GM23338 (cell line): ENCODE measurements around the gene BNC2. TPM values are rescaled to one million over a fixed set of nuclear protein-coding genes. Genes with fewer than 3 reads are reported as not detected.

Source experiments
- ATAC-seq: fragments of 200-7000 bp; cut with Tn5 transposase; 3 replicates; pipeline ENCODE4 v1.9.1; 2020
- DNase-seq: peaks from one replicate; pipeline ENCODE4 v3.0.0-alpha.2; 2015; ENCODE audit warnings: low spot score
- H2AFZ ChIP-seq: fragments of 200-600 bp; sonication (generic); 2 replicates; pipeline ENCODE4 v1.8.0; 2016; ENCODE audit warnings: antibody characterized with exemption, mild to moderate bottlenecking, moderate library complexity
- H3F3A ChIP-seq: fragments of 200-600 bp; sonication (generic); replicated peaks from 2 replicates; pipeline ENCODE4 v1.8.0; 2017; ENCODE audit warnings: antibody characterized with exemption, mixed run types, low read depth
- H3K27ac ChIP-seq: fragments of 200-600 bp; sonication (generic); 2 replicates; pipeline ENCODE4 v1.6.1; 2016; ENCODE audit warnings: low read depth
- H3K27me3 ChIP-seq: fragments of 200-600 bp; sonication (generic); 2 replicates; pipeline ENCODE4 v1.8.0; 2016; ENCODE audit warnings: mild to moderate bottlenecking, mixed run types, moderate library complexity; ENCODE audit not compliant: insufficient read depth
- H3K36me3 ChIP-seq: fragments of 200-600 bp; sonication (generic); 2 replicates; pipeline ENCODE4 v1.8.0; 2016; ENCODE audit warnings: mild to moderate bottlenecking; ENCODE audit not compliant: insufficient read depth
- H3K4me1 ChIP-seq: fragments of 200-600 bp; sonication (generic); 2 replicates; pipeline ENCODE4 v1.8.0; 2016; ENCODE audit warnings: mild to moderate bottlenecking, moderate library complexity; ENCODE audit not compliant: insufficient read depth
- H3K4me2 ChIP-seq: fragments of 200-600 bp; sonication (generic); 2 replicates; pipeline ENCODE4 v1.7.1; 2017; ENCODE audit warnings: mixed run types
- H3K4me3 ChIP-seq: fragments of 200-600 bp; sonication (generic); 2 replicates; pipeline ENCODE4 v1.6.1; 2016; ENCODE audit warnings: mixed run types
- H3K79me2 ChIP-seq: fragments of 200-600 bp; sonication (generic); replicated peaks from 2 replicates; pipeline ENCODE4 v1.8.0; 2017; ENCODE audit warnings: mild to moderate bottlenecking; ENCODE audit not compliant: insufficient read depth
- H3K9me2 ChIP-seq: fragments of 200-600 bp; sonication (generic); 2 replicates; pipeline ENCODE4 v1.8.0; 2017; ENCODE audit not compliant: insufficient read depth
- H4K20me1 ChIP-seq: fragments of 200-600 bp; sonication (generic); replicated peaks from 2 replicates; pipeline ENCODE4 v1.8.0; 2017; ENCODE audit warnings: mild to moderate bottlenecking; ENCODE audit not compliant: insufficient read depth
- H3K27ac Mint-ChIP-seq: 2 replicates; pipeline ENCODE4 v1.8.0; 2020; ENCODE audit warnings: inconsistent platforms, mild to moderate bottlenecking, moderate library complexity, mixed read lengths
- H3K27me3 Mint-ChIP-seq: 3 replicates; pipeline ENCODE4 v1.8.0; 2022; ENCODE audit warnings: low read depth, mild to moderate bottlenecking, moderate library complexity, mixed read lengths, inconsistent platforms; ENCODE audit not compliant: insufficient read depth, poor library complexity
- H3K36me3 Mint-ChIP-seq: 3 replicates; pipeline ENCODE4 v1.8.0; 2021; ENCODE audit warnings: low read depth, mild to moderate bottlenecking, inconsistent platforms, moderate library complexity, mixed read lengths
- H3K4me1 Mint-ChIP-seq: 3 replicates; pipeline ENCODE4 v1.8.0; 2020; ENCODE audit warnings: mild to moderate bottlenecking, inconsistent platforms, mixed read lengths
- H3K4me3 Mint-ChIP-seq: 3 replicates; pipeline ENCODE4 v1.8.0; 2021; ENCODE audit warnings: moderate library complexity, mild to moderate bottlenecking, inconsistent platforms, mixed read lengths
- H3K9me3 Mint-ChIP-seq: 3 replicates; pipeline ENCODE4 v1.8.0; 2020; ENCODE audit warnings: moderate library complexity, mild to moderate bottlenecking, inconsistent platforms, mixed read lengths
- CREB1 ChIP-seq: fragments of 250-450 bp; sonication (Bioruptor Pico); IDR thresholded peaks from 2 replicates; pipeline ENCODE4 v1.5.0; 2020; ENCODE audit warnings: low read depth, mild to moderate bottlenecking, moderate library complexity
- CTCF ChIP-seq, 2 experiments: fragments of 200-600 bp in 1 of 2; sonication (generic) in 1 of 2; conservative IDR thresholded peaks; 2 replicates each; pipeline versions ENCODE4 v1.5.1 to v1.6.1; 2016 to 2017; ENCODE audit warnings: antibody characterized with exemption in 2 of 2, low read depth in 2 of 2, mild to moderate bottlenecking in 2 of 2, moderate library complexity in 1 of 2
- ETS1 ChIP-seq: IDR thresholded peaks from 2 replicates; pipeline ENCODE4 v1.6.1; 2016; ENCODE audit warnings: antibody characterized with exemption
- EZH2 ChIP-seq: fragments of 200-600 bp; sonication (generic); IDR thresholded peaks from one replicate; pipeline ENCODE4 v1.8.0; 2017; ENCODE audit warnings: antibody characterized with exemption, mild to moderate bottlenecking, low read depth; ENCODE audit not compliant: unreplicated experiment
- EZH2phosphoT487 ChIP-seq: fragments of 200-600 bp; sonication (generic); IDR thresholded peaks from one replicate; pipeline ENCODE4 v1.8.1; 2018; ENCODE audit warnings: antibody characterized with exemption; ENCODE audit not compliant: unreplicated experiment
- JUNB ChIP-seq: IDR thresholded peaks from one replicate; pipeline ENCODE4 v1.6.1; 2016; ENCODE audit warnings: antibody characterized with exemption; ENCODE audit not compliant: unreplicated experiment
- NANOG ChIP-seq: IDR thresholded peaks from 2 replicates; pipeline ENCODE4 v1.6.1; 2016; ENCODE audit warnings: antibody characterized with exemption, borderline replicate concordance
- POLR2AphosphoS5 ChIP-seq: IDR thresholded peaks from 2 replicates; pipeline ENCODE4 v1.6.1; 2016; ENCODE audit warnings: antibody characterized with exemption, low read depth
- REST ChIP-seq: IDR thresholded peaks from one replicate; pipeline ENCODE4 v1.6.1; 2018; ENCODE audit warnings: antibody characterized with exemption; ENCODE audit not compliant: unreplicated experiment
- STAT1 ChIP-seq: IDR thresholded peaks from one replicate; pipeline ENCODE4 v1.6.1; 2016; ENCODE audit warnings: antibody characterized with exemption; ENCODE audit not compliant: unreplicated experiment
- ZNF114 ChIP-seq: fragments of 250-450 bp; sonication (Bioruptor Pico); IDR thresholded peaks from 2 replicates; pipeline ENCODE4 v1.5.0; 2020; ENCODE audit warnings: mild to moderate bottlenecking, moderate library complexity
- ZNF331 ChIP-seq: fragments of 250-450 bp; sonication (Bioruptor Pico); IDR thresholded peaks from 2 replicates; pipeline ENCODE4 v1.5.0; 2020; ENCODE audit warnings: low read depth, mild to moderate bottlenecking, moderate library complexity
- ZNF462 ChIP-seq: fragments of 250-450 bp; sonication (Bioruptor Pico); IDR thresholded peaks from 2 replicates; pipeline ENCODE4 v1.5.0; 2020; ENCODE audit warnings: mild to moderate bottlenecking, moderate library complexity
- polyA plus RNA-seq: library from polyadenylated mRNA; unstranded; fragments of >200 nt; fragmentation: Nextera tagmentation; extraction: Ambion mirVana; gene quantifications from 2 replicates; pipeline ENCODE4 v1.2.1, GENCODE V29; 2016
- total RNA-seq: library from RNA; depleted of rRNA; stranded (reverse); fragments of >200 nt; shearing (Covaris generic); gene quantifications from 2 replicates; pipeline ENCODE4 v1.2.3, GENCODE V29; 2014

BNC2 gene
- total and polyA plus RNA-seq, 2 experiments from 2014 or later: 12.7 to 13.2 TPM

GRCh38 chr9:16459421-16460148 lies 410.9 kb downstream of the BNC2 start:
- no peaks in the 10 kb centered on the region for H3K27me3 ChIP-seq
- no peaks in the 10 kb centered on the region for H3F3A ChIP-seq
- H3K36me3 ChIP-seq: no peaks in the 10 kb centered on the region; the same call in 1 of the 2 replicates
- H3K4me2 ChIP-seq: no peak overlapping the region
- H3K79me2 ChIP-seq: no peaks in the 10 kb centered on the region
- no peaks in the 10 kb centered on the region for H4K20me1 ChIP-seq
- H3K9me2 ChIP-seq: no peaks in the 10 kb centered on the region
- H3K27ac ChIP-seq: no peak overlapping the region; the same call in 1 of the 2 replicates
- peaks cover 2% of the 10 kb centered on the region for H3K27me3 Mint-ChIP-seq
- peaks cover 59% of the 10 kb centered on the region for H3K4me1 Mint-ChIP-seq
- no peak for DNase-seq
- no peak overlapping the region; the same call in 1 of the 2 replicates for H3K27ac Mint-ChIP-seq
- H2AFZ ChIP-seq: no peak overlapping the region
- H3K4me3 Mint-ChIP-seq: no peak overlapping the region
- H3K4me1 ChIP-seq: peaks cover 30% of the 10 kb centered on the region
- ATAC-seq: peak; percentile 60
- no peaks in the 10 kb centered on the region for H3K9me3 Mint-ChIP-seq
- no peak overlapping the region for H3K4me3 ChIP-seq
- no peak for TF ChIP-seq NANOG
- TF ChIP-seq ETS1: no peak
- TF ChIP-seq ZNF462: no peak
- no peak for TF ChIP-seq CREB1 (CRISPR knock-in tag)
- TF ChIP-seq REST: no peak
- no peak for TF ChIP-seq JUNB
- TF ChIP-seq POLR2AphosphoS5: no peak
- TF ChIP-seq EZH2: no peak
- no peak for TF ChIP-seq ZNF114
- TF ChIP-seq STAT1: no peak
- no peak for TF ChIP-seq CTCF (conservative IDR thresholded peaks at IDR 0.05; ENCODE audit: low read depth in 2 of 2)
- TF ChIP-seq EZH2phosphoT487: no peak
- TF ChIP-seq ZNF331: no peak
- no peaks in the 10 kb centered on the region for H3K36me3 Mint-ChIP-seq
